Coronary artery (tissue), 2 donors: Measurements from ENCODE around the gene JAZF1.
"Not testable (repeated sequence)": the region's sequence is repeated elsewhere in the genome, so short reads cannot be mapped to it uniquely, and the experiment has no call there.

ENCODE experiments used
- DNase-seq: peaks from one replicate; pipeline ENCODE4 v3.0.0-alpha.2; 2017; ENCODE audit warnings: low spot score
- H3K27ac ChIP-seq, 2 donors: fragments of 200-600 bp; sonication (generic); one replicate each; pipeline ENCODE4 v1.5.1; 2016 to 2019
- H3K4me3 ChIP-seq: fragments of 200-600 bp; sonication (generic); 2 replicates; pipeline ENCODE4 v1.5.1; 2016; ENCODE audit warnings: mild to moderate bottlenecking, moderate library complexity
- TF ChIP-seq, protein P1 (sequence below): fragments of 200-600 bp; sonication (generic); IDR thresholded peaks from one replicate; pipeline ENCODE4 v1.5.1; 2019; ENCODE audit warnings: antibody characterized with exemption

Gene JAZF1

DNA sequence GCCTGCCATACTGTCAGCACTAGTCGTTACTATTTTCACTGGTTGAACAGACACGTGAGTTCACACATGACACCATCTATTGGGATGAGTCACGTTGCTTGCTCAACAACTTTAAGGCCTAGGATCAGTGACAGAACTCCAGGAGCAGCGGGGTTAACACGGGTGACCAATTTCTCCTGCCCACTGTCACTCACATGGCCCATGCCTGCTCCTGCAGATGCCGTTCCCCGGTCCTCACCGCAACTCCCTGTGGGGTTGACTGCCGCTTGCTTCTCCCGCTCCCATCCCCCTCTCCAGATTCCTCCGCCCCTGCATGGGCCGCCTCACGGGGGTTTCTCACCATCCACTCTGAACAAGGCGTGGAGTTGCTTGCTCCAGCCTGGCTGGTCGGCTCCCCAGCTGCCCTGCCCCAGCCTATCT is 312.5 kb downstream of the JAZF1 start:
- no peak overlapping the region for H3K4me3 ChIP-seq
- DNase-seq, result no peak
- H3K27ac ChIP-seq, result no peak overlapping the region
- TF ChIP-seq, protein P1, sequence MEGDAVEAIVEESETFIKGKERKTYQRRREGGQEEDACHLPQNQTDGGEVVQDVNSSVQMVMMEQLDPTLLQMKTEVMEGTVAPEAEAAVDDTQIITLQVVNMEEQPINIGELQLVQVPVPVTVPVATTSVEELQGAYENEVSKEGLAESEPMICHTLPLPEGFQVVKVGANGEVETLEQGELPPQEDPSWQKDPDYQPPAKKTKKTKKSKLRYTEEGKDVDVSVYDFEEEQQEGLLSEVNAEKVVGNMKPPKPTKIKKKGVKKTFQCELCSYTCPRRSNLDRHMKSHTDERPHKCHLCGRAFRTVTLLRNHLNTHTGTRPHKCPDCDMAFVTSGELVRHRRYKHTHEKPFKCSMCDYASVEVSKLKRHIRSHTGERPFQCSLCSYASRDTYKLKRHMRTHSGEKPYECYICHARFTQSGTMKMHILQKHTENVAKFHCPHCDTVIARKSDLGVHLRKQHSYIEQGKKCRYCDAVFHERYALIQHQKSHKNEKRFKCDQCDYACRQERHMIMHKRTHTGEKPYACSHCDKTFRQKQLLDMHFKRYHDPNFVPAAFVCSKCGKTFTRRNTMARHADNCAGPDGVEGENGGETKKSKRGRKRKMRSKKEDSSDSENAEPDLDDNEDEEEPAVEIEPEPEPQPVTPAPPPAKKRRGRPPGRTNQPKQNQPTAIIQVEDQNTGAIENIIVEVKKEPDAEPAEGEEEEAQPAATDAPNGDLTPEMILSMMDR, result no peak

DNA sequence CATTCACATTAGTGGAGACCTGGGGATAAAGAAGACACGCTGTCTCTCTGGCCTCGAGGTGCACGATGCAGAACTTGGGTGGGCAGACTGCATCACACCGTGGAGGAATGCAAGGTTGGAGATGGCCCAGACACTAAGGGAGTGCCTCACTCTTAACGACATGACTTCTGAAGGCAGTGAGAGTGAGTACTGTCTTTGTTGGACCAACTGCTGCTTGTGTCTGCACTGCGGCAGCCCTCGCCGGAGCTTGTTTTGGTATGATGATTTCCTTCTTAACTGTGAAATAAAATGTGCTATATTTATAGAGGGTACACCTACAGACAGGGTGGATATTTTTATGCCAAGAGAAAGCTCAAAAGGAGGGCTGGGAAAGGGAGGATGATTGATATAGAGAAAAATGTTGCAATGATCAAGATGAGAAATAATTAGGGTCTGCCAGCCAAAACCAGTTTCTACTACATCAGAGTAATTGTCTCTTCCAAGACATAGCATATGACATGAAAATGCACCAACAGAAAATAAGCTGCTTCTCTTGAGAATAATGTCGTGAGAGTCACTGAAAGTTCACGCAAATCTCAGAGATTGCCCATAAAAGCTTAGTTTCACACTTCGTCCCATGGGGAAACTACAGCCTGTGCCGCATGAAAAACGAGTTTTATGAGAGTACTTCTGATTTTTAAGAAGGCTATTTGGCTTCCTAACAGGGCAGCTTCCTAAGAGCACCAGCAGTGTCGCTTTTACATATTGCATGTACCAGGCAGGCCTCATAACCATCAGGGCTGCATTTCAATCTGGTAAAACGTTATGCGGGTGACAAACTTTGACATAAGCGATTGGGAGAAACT is 313.5 kb downstream of the JAZF1 start:
- Histone ChIP-seq H3K27ac (no peak overlapping the region), H3K4me3 (no peak overlapping the region)
- TF ChIP-seq, protein P1, result no peak
- DNase-seq, result no peak

DNA sequence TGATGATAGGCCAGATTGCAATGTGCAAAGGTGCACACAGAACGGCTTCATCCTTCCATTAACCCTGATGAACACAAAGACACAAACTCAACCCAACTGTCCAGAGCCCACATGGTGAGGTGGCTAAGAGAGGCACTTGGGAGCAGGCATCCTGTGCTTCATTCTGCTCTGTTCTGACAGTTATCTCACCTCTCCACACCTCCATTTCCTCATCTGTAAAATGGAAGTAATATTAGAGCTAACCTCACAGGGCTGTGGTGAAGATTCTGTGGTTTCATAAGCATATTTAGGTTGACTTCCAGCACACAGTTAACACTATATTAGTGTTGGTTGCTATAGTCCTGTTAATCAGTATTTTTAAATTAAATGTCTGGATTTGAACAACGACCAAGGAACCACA is 314.3 kb downstream of the JAZF1 start:
- TF ChIP-seq, protein P1, result no peak
- H3K4me3 ChIP-seq, result no peak overlapping the region
- no peak for DNase-seq
- H3K27ac ChIP-seq, result no peak overlapping the region

DNA sequence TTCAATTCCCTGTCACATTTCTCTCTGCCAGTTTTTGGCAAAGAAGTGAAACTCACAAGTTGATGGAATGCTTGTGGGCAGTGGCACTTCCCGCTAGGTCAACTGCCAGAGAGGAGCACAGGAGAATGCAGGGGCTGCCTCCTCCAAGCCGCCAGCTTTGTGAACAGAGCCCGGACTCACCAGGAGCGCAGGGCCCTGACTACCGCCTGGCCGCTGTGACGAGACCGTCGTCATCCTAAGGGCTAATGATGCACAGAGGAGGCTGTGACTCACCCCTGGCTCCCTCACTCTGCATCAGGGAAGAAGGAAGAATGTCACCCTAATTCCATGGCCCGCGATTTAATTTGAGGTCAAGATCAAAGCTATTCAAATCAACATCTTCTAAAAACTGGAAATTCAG is 316.7 kb downstream of the JAZF1 start:
- DNase-seq, result no peak
- no peak overlapping the region for H3K27ac ChIP-seq
- H3K4me3 ChIP-seq, result no peak overlapping the region
- TF ChIP-seq, protein P1, result no peak

DNA sequence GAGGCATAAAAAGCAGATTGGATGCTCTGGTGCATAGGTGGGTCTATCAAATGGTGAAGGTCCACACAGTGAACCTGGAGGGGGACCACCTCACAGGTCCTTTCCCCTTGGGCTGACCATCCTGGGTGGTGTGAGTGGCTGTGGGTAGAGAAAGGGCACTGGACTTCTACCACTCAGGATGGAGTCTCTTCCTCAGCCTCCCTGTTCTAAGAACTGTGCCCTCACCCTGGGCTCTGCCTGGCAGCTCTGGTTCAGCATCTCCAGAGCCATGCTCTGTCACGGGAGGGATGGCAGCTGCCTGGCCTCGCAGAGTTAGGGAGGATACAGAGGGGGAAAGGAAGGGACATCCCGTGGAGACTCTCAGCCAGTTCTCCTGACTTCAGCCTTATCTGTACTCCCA is 318.8 kb downstream of the JAZF1 start:
- no peak for DNase-seq
- Histone ChIP-seq H3K4me3 (no peak overlapping the region), H3K27ac (no peak overlapping the region)
- TF ChIP-seq, protein P1, result no peak

DNA sequence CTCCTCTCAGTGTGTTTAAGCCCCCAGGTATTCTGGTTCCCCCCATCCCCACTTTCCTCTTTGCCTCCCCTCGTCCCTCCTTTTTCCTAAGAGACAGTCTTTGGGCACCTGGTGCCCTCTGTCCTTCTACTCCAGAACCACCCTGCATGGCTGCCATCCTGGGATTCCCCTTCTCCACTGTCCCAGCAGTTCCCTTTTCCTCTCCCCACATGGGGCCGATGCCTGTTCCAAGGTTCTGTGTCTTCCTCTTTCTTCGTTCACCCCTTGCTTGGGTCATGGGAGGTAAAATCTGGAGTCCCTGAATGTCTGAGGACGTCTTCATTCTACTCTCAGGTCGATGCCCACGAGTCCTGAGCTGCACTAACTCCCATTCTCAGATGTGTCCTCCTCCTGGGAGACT is 319.8 kb downstream of the JAZF1 start:
- no peak for DNase-seq
- Histone ChIP-seq H3K27ac (no peak overlapping the region), H3K4me3 (no peak overlapping the region)
- TF ChIP-seq, protein P1, result no peak

DNA sequence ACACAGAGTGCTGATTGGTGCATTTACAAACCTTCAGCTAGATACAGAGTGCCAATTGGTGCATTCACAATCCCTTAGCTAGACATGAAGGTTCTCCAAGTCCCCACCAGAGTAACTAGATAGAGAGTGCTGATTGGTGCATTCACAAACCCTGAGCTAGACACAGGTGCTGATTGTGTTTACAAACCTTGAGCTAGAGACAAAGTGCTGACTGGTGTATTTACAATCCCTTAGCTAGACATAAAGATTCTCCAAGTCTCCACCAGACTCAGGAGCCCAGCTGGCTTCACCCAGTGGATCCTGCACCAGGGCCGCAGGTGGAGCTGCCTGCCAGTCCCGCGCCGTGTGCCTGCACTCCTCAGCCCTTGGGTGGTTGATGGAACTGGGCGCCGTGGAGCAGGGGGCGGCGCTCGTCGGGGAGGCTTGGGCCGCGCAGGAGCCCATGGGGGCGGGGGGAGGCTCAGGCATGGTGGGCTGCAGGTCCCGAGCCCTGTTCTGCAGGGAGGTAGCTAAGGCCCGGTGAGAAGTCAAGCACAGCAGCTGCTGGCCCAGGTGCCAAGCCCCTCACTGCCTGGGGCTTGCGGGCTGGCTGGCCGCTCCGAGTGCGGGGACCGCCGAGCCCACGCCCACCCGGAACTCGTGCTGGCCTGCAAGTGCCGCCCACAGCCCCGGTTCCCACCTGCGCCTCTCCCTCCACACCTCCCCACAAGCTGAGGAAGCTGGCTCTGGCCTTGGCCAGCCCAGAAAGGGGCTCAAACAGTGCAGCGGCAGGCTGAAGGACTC is 323.7 kb downstream of the JAZF1 start:
- not testable (repeated sequence) for H3K27ac ChIP-seq, H3K4me3 ChIP-seq, DNase-seq
